Keratinocyte (primary cell): ENCODE measurements around the gene QSOX2. TPM values are rescaled to one million over a fixed set of nuclear protein-coding genes. Genes with fewer than 3 reads are reported as not detected.

Source experiments
- DNase-seq: peaks from one replicate; pipeline ENCODE4 v3.0.0-alpha.2; 2011; ENCODE audit warnings: low read depth, missing footprints, low spot score
- FAIRE-seq: peaks from 2 replicates; lab custom pipeline; 2011; peaks lifted over from hg19 to GRCh38; lab: Jason Lieb, UNC
- H2AFZ ChIP-seq: 2 replicates; pipeline ENCODE4 v1.6.0; 2012; ENCODE audit warnings: low read length, control low read depth, inconsistent platforms; ENCODE audit not compliant: control insufficient read depth
- H3K27ac ChIP-seq: 2 replicates; pipeline ENCODE4 v1.5.1; 2011; ENCODE audit warnings: low read length; ENCODE audit not compliant: control insufficient read depth, insufficient read depth
- H3K27me3 ChIP-seq: 3 replicates; pipeline ENCODE4 v1.6.0; 2011; ENCODE audit warnings: low read length; ENCODE audit not compliant: control insufficient read depth, insufficient read depth; ENCODE audit errors: extremely low read depth
- H3K36me3 ChIP-seq, 2 experiments: 2 replicates in 1 of 2; 3 replicates in 1 of 2; pipeline ENCODE4 v1.5.1; 2011; ENCODE audit warnings: low read length in 2 of 2, mild to moderate bottlenecking in 1 of 2; ENCODE audit not compliant: control insufficient read depth in 2 of 2, insufficient read depth in 2 of 2; ENCODE audit errors: extremely low read depth in 1 of 2
- H3K4me1 ChIP-seq: 3 replicates; pipeline ENCODE4 v1.5.1; 2011; ENCODE audit warnings: low read length; ENCODE audit not compliant: control insufficient read depth, insufficient read depth; ENCODE audit errors: extremely low read depth
- H3K4me2 ChIP-seq: 3 replicates; pipeline ENCODE4 v1.6.0; 2011; ENCODE audit warnings: low read depth, low read length; ENCODE audit not compliant: control insufficient read depth, insufficient read depth; ENCODE audit errors: extremely low read depth
- H3K4me3 ChIP-seq, 3 experiments: fragments of 200-600 bp in 1 of 3; sonication (generic) in 1 of 3; 2 replicates in 2 of 3; 3 replicates in 1 of 3; pipeline ENCODE4 v1.5.1; 2011 to 2016; ENCODE audit warnings: low read length in 3 of 3, mild to moderate bottlenecking in 3 of 3, control low read depth in 2 of 3, inconsistent platforms in 1 of 3, low read depth in 1 of 3, mixed read lengths in 1 of 3, mixed run types in 1 of 3, moderate library complexity in 1 of 3; ENCODE audit not compliant: control insufficient read depth in 2 of 3, insufficient read depth in 2 of 3; ENCODE audit errors: extremely low read depth in 1 of 3
- H3K79me2 ChIP-seq: 2 replicates; pipeline ENCODE4 v1.6.0; 2012; ENCODE audit warnings: low read length; ENCODE audit not compliant: control insufficient read depth, insufficient read depth
- H3K9ac ChIP-seq: 3 replicates; pipeline ENCODE4 v1.6.0; 2011; ENCODE audit warnings: low read length; ENCODE audit not compliant: control insufficient read depth, insufficient read depth; ENCODE audit errors: extremely low read depth
- H3K9me1 ChIP-seq: 3 replicates; pipeline ENCODE4 v1.6.0; 2011; ENCODE audit warnings: low read length; ENCODE audit not compliant: control insufficient read depth, insufficient read depth; ENCODE audit errors: extremely low read depth
- H3K9me3 ChIP-seq: 2 replicates; pipeline ENCODE4 v1.5.1; 2012; ENCODE audit warnings: low read depth, low read length; ENCODE audit not compliant: control insufficient read depth
- H4K20me1 ChIP-seq: 3 replicates; pipeline ENCODE4 v1.6.0; 2011; ENCODE audit warnings: low read length; ENCODE audit not compliant: control insufficient read depth, insufficient read depth; ENCODE audit errors: extremely low read depth
- EZH2 ChIP-seq: IDR thresholded peaks from one replicate; pipeline ENCODE4 v1.6.1; 2012; ENCODE audit warnings: inconsistent platforms, mild to moderate bottlenecking, low read length, moderate library complexity
- dilution Hi-C: fragments of 300-500 bp; cut with MboI; formaldehyde crosslinking; loops from one replicate; pipeline ENCODE4 v1.7.0; 2020; ENCODE audit warnings: low sequenced_read_pairs; ENCODE audit not compliant: extremely low pct_ligation_motif_present
- polyA plus RNA-seq, 5 experiments: library from polyadenylated mRNA; depleted of rRNA in 3 of 5; stranded (reverse) in 3 of 5; stranded (forward) in 1 of 5; unstranded in 1 of 5; fragments of >200 nt; gene quantifications; 1 replicate in 1 of 5; 2 replicates in 3 of 5; 3 replicates in 1 of 5; pipeline versions ENCODE4 v1.2.1 to v1.2.3, GENCODE V29; 2011 to 2012; ENCODE audit warnings: missing spikeins in 2 of 5, low read depth in 1 of 5, low replicate concordance in 1 of 5
- TF ChIP-seq, protein P1 (sequence below), 3 experiments: IDR thresholded peaks in 1 of 3; conservative IDR thresholded peaks in 1 of 3; optimal IDR thresholded peaks in 1 of 3; 2 replicates in 2 of 3; 3 replicates in 1 of 3; pipeline versions ENCODE3 to v1.5.1; 2011; ENCODE audit warnings: low read length in 3 of 3, mild to moderate bottlenecking in 3 of 3, moderate library complexity in 2 of 3, control low read depth in 1 of 3, inconsistent platforms in 1 of 3; ENCODE audit not compliant: insufficient read depth in 2 of 3; ENCODE audit errors: extremely low read depth in 1 of 3

QSOX2 gene
- polyA plus RNA-seq, 1 donor (not counting 4 experiments of a cell fraction or from before 2014, with no cell fraction given), result 11.9 TPM

DNA sequence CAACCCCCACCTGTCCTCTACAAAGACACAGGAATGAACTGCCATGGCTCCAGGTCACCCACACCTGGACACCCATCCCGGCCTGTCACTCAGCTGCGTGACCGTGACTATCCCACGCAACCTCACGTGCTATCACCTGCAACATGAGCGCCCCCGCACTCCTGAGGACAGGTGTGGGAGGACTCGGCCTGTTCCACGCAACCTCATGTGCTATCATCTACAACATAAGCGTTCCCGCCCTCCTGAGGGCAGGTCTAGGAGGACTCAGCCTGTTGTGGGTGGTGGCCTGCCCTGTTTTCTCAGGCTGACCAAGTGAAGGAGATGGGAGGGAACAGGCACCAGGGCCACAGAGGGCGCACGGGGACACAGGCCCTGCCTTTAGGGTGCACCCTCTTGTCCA is 4.1 kb downstream of the QSOX2 start:
- DNase-seq (no peak), FAIRE-seq (no peak)
- no peak overlapping the region for H3K4me3 ChIP-seq
- no peak for TF ChIP-seq EZH2
- TF ChIP-seq, protein P1, sequence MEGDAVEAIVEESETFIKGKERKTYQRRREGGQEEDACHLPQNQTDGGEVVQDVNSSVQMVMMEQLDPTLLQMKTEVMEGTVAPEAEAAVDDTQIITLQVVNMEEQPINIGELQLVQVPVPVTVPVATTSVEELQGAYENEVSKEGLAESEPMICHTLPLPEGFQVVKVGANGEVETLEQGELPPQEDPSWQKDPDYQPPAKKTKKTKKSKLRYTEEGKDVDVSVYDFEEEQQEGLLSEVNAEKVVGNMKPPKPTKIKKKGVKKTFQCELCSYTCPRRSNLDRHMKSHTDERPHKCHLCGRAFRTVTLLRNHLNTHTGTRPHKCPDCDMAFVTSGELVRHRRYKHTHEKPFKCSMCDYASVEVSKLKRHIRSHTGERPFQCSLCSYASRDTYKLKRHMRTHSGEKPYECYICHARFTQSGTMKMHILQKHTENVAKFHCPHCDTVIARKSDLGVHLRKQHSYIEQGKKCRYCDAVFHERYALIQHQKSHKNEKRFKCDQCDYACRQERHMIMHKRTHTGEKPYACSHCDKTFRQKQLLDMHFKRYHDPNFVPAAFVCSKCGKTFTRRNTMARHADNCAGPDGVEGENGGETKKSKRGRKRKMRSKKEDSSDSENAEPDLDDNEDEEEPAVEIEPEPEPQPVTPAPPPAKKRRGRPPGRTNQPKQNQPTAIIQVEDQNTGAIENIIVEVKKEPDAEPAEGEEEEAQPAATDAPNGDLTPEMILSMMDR (optimal IDR thresholded peaks at IDR 0.05 in 1 of 3, IDR thresholded peaks at IDR 0.05 in 1 of 3, conservative IDR thresholded peaks at IDR 0.05 in 1 of 3; ENCODE audit: extremely low read depth in 1 of 3, insufficient read depth in 2 of 3, low read length in 3 of 3), result no peak
- H3K9me3 ChIP-seq, result no peaks in the 10 kb centered on the region
- H3K27me3 ChIP-seq, result peaks cover 2% of the 10 kb centered on the region
- H3K4me1 ChIP-seq, result peaks cover 23% of the 10 kb centered on the region
- H3K9ac ChIP-seq, result no peak overlapping the region
- dilution Hi-C loops, result no loop called here
- peaks cover 1 to 7% of the 10 kb centered on the region in 2 experiments for H3K36me3 ChIP-seq
- peaks cover 3% of the 10 kb centered on the region for H3K9me1 ChIP-seq
- H3K79me2 ChIP-seq, result peaks cover 56% of the 10 kb centered on the region
- peaks cover 24% of the 10 kb centered on the region for H4K20me1 ChIP-seq
- no peak overlapping the region for H3K4me2 ChIP-seq
- H3K27ac ChIP-seq, result no peak overlapping the region
- H2AFZ ChIP-seq, result no peak overlapping the region

DNA sequence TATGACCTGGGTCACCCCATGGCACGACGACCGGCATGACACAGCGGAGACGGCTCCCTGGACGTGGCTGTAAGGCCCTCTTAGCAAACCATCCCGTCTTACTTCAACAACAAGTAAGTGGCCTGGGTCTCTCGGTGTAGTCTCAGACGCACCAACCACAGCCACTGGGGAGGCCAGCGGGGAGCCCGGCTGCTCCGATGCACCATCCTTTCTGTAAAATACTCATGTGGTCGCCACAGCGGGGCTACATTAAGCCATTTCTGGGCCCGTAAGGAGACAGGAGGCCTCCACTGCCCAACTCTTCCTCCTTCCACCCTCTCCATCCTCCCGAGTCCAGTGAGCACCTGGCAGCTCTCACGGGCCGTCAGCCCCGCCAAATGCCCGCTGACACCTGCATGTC is 4.7 kb downstream of the QSOX2 start:
- peaks cover 56% of the 10 kb centered on the region for H3K79me2 ChIP-seq
- no peak overlapping the region for H3K27ac ChIP-seq
- peaks cover 23% of the 10 kb centered on the region for H3K4me1 ChIP-seq
- no peaks in the 10 kb centered on the region for H3K9me3 ChIP-seq
- H3K9me1 ChIP-seq, result peaks cover 3% of the 10 kb centered on the region
- H3K9ac ChIP-seq, result no peak overlapping the region
- H3K36me3 ChIP-seq, result peaks cover 1 to 7% of the 10 kb centered on the region in 2 experiments
- H3K27me3 ChIP-seq, result no peaks in the 10 kb centered on the region
- FAIRE-seq (no peak), DNase-seq (no peak)
- peaks cover 24% of the 10 kb centered on the region for H4K20me1 ChIP-seq
- H2AFZ ChIP-seq, result no peak overlapping the region
- no peak overlapping the region for H3K4me2 ChIP-seq
- no peak overlapping the region for H3K4me3 ChIP-seq
- no peak for TF ChIP-seq EZH2
- TF ChIP-seq, protein P1 (optimal IDR thresholded peaks at IDR 0.05 in 1 of 3, IDR thresholded peaks at IDR 0.05 in 1 of 3, conservative IDR thresholded peaks at IDR 0.05 in 1 of 3; ENCODE audit: extremely low read depth in 1 of 3, insufficient read depth in 2 of 3, low read length in 3 of 3), result no peak
- dilution Hi-C loops, result no loop called here
